ENCODE results near the gene PYGM. TPM values are rescaled to one million over a fixed set of nuclear protein-coding genes. Genes with fewer than 3 reads are reported as not detected.

The PYGM gene
- total RNA-seq, 1 experiment from 2014 or later, result 1.4 TPM

GRCh38 chr11:64712430-64713015, 47.3 kb downstream of the PYGM start:
- intact Hi-C loops (cut with micrococcal nuclease; ENCODE audit: unreplicated experiment), result no loop called here
- Mint-ChIP-seq H3K9me3 (ENCODE audit: unreplicated experiment) (no peaks in the 10 kb centered on the region), H3K4me3 (ENCODE audit: unreplicated experiment) (no peak overlapping the region), H3K27ac (ENCODE audit: unreplicated experiment) (no peak overlapping the region), H3K36me3 (ENCODE audit: insufficient read depth, unreplicated experiment) (no peaks in the 10 kb centered on the region), H3K4me1 (ENCODE audit: low read depth, unreplicated experiment) (no peaks in the 10 kb centered on the region), H3K27me3 (ENCODE audit: insufficient read depth, unreplicated experiment) (peaks cover 18% of the 10 kb centered on the region)
- no peak overlapping the region for H3K4me3 ChIP-seq (ENCODE audit: low read depth, low read length)
- CTCF ChIA-PET, result interaction anchor here (0.7 to 0.9 kb wide), 2 partner anchors 8 to 24 kb away, joined by 3 to 4 read pairs; no protein-coding TSS in a partner anchor
- DNase-seq, result no peak
- no peaks in the 10 kb centered on the region for H3K4me1 ChIP-seq
- H3K9me3 ChIP-seq, result no peaks in the 10 kb centered on the region
- peaks cover 9% of the 10 kb centered on the region for H3K27me3 ChIP-seq (replicated peaks; ENCODE audit: control insufficient read depth, insufficient read depth, low read length)
- no peaks in the 10 kb centered on the region for H3K36me3 ChIP-seq (ENCODE audit: control insufficient read depth, insufficient read depth, low read length)
- BruUV-seq (replicated peaks), result no TSS peak
- no peak for TF ChIP-seq CTCF (IDR thresholded peaks at IDR 0.05; ENCODE audit: insufficient read depth in 1 of 2, low read depth in 1 of 2, low read length in 1 of 2, severe bottlenecking in 1 of 2, unreplicated experiment in 1 of 2)
- POLR2A ChIA-PET, result interaction anchor here (0.7 kb wide), 1 partner anchor 66 kb away, joined by 3 read pairs; the partner anchor contains the start of gene SF1

GRCh38 chr11:64711956-64712362, 47.8 kb downstream of the PYGM start:
- Mint-ChIP-seq H3K9me3 (ENCODE audit: unreplicated experiment) (no peaks in the 10 kb centered on the region), H3K27ac (ENCODE audit: unreplicated experiment) (no peak overlapping the region), H3K27me3 (ENCODE audit: insufficient read depth, unreplicated experiment) (peaks cover 13% of the 10 kb centered on the region), H3K36me3 (ENCODE audit: insufficient read depth, unreplicated experiment) (no peaks in the 10 kb centered on the region), H3K4me1 (ENCODE audit: low read depth, unreplicated experiment) (no peaks in the 10 kb centered on the region), H3K4me3 (ENCODE audit: unreplicated experiment) (no peak overlapping the region)
- no peak for TF ChIP-seq CTCF (IDR thresholded peaks at IDR 0.05; ENCODE audit: insufficient read depth in 1 of 2, low read depth in 1 of 2, low read length in 1 of 2, severe bottlenecking in 1 of 2, unreplicated experiment in 1 of 2)
- H3K36me3 ChIP-seq (ENCODE audit: control insufficient read depth, insufficient read depth, low read length), result no peaks in the 10 kb centered on the region
- no peaks in the 10 kb centered on the region for H3K9me3 ChIP-seq
- intact Hi-C loops (cut with micrococcal nuclease; ENCODE audit: unreplicated experiment), result no loop called here
- peaks cover 9% of the 10 kb centered on the region for H3K27me3 ChIP-seq (replicated peaks; ENCODE audit: control insufficient read depth, insufficient read depth, low read length)
- no TSS peak for BruUV-seq (replicated peaks)
- no peak overlapping the region for H3K4me3 ChIP-seq (ENCODE audit: low read depth, low read length)
- CTCF ChIA-PET, result no interaction called here
- DNase-seq, result no peak
- POLR2A ChIA-PET, result no interaction called here
- no peaks in the 10 kb centered on the region for H3K4me1 ChIP-seq

- TF ChIP-seq CTCF (IDR thresholded peaks at IDR 0.05; ENCODE audit: insufficient read depth in 1 of 2, low read depth in 1 of 2, low read length in 1 of 2, severe bottlenecking in 1 of 2, unreplicated experiment in 1 of 2), result no peak
- DNase-seq, result no peak
- no peaks in the 10 kb centered on the region for H3K36me3 ChIP-seq (ENCODE audit: control insufficient read depth, insufficient read depth, low read length)
- H3K4me3 ChIP-seq (ENCODE audit: low read depth, low read length), result no peak overlapping the region
- intact Hi-C loops (cut with micrococcal nuclease; ENCODE audit: unreplicated experiment), result no loop called here
- no peaks in the 10 kb centered on the region for H3K9me3 ChIP-seq
- no peak overlapping the region for H3K4me3 Mint-ChIP-seq (ENCODE audit: unreplicated experiment)
- no peaks in the 10 kb centered on the region for H3K4me1 ChIP-seq
- H3K4me1 Mint-ChIP-seq (ENCODE audit: low read depth, unreplicated experiment), result no peaks in the 10 kb centered on the region
- H3K9me3 Mint-ChIP-seq (ENCODE audit: unreplicated experiment), result no peaks in the 10 kb centered on the region
- CTCF ChIA-PET, result no interaction called here
- H3K27me3 ChIP-seq (replicated peaks; ENCODE audit: control insufficient read depth, insufficient read depth, low read length), result peaks cover 8% of the 10 kb centered on the region
- POLR2A ChIA-PET, result no interaction called here
- no peaks in the 10 kb centered on the region for H3K36me3 Mint-ChIP-seq (ENCODE audit: insufficient read depth, unreplicated experiment)
- BruUV-seq (replicated peaks), result no TSS peak
- peaks cover 12% of the 10 kb centered on the region for H3K27me3 Mint-ChIP-seq (ENCODE audit: insufficient read depth, unreplicated experiment)
- H3K27ac Mint-ChIP-seq (ENCODE audit: unreplicated experiment), result no peak overlapping the region
Observed at GRCh38 chr11:64711138-64711955, 48.4 kb downstream of the PYGM start.

Data from Caco-2 (cell line).